ENCODE results near the gene YPEL2. TPM values are rescaled to one million over a fixed set of nuclear protein-coding genes. Genes with fewer than 3 reads are reported as not detected.

YPEL2 gene
- total and polyA plus RNA-seq, 2 donors (not counting 1 experiment from before 2014, with no cell fraction given), result 20.7 to 51.8 TPM

- WGBS (ENCODE audit: insufficient coverage), result no CpG with 5 or more reads among the region's 3 CpGs
Measured at GRCh38 chr17:59420901-59421300, 89.4 kb downstream of the YPEL2 start.

DNA sequence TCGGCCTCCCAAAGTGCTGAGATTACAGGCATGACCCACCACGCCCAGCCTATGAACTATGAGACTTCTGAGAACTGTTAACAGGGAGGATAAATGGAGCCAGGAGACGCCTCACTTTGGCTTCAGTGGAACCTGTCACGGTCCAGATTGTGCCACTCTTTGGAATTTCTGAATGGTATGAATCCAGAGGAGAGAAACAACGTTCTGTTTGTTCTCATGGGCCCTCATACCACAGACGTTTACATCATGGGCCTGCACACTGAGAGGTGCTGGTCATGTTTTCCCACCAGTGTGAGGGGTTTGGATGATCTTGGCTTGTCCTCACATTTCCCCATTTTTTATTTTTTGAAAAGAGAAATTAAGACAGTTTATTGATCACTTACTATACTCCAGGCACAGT is 90.3 kb downstream of the YPEL2 start:
- DNase-seq (no peak), ATAC-seq (ENCODE audit: low read depth) (no peak)
- no peaks in the 10 kb centered on the region for H3K36me3 ChIP-seq (replicated peaks in 1 of 2; ENCODE audit: control extremely low read depth in 1 of 2, control insufficient read depth in 1 of 2, extremely low read depth in 1 of 2, insufficient read depth in 2 of 2, low read length in 1 of 2)
- H3K9me3 ChIP-seq (ENCODE audit: control extremely low read depth in 1 of 3, control insufficient read depth in 2 of 3, insufficient read depth in 1 of 3, low read length in 2 of 3), result no peaks in the 10 kb centered on the region
- POLR2A ChIA-PET, result interaction anchor here (0.7 kb wide), 1 partner anchor 24 kb away, joined by 5 read pairs; no protein-coding TSS in a partner anchor
- H3K27me3 ChIP-seq (replicated peaks in 1 of 4; ENCODE audit: control extremely low read depth in 1 of 4, control insufficient read depth in 3 of 4, insufficient read depth in 4 of 4, low read length in 3 of 4), result no peaks in the 10 kb centered on the region
- WGBS (ENCODE audit: insufficient coverage), result 89% methylated on average over 5 of the region's 6 CpGs
- H3K4me3 Mint-ChIP-seq, result no peak overlapping the region
- no peak for TF ChIP-seq CTCF (IDR thresholded peaks at IDR 0.05)
- no peak for TF ChIP-seq EZH2 (IDR thresholded peaks at IDR 0.05; ENCODE audit: borderline replicate concordance, insufficient read depth, low read depth, low read length, poor library complexity, severe bottlenecking)
- H3K4me1 ChIP-seq (ENCODE audit: control insufficient read depth in 2 of 2, insufficient read depth in 2 of 2, low read length in 2 of 2), result no peaks in the 10 kb centered on the region
- CTCF ChIA-PET, result no interaction called here
- no peak overlapping the region for H3K4me3 ChIP-seq (ENCODE audit: control extremely low read depth in 1 of 5, extremely low read depth in 1 of 5, insufficient read depth in 1 of 5, low read depth in 2 of 5, low read length in 4 of 5)
- no peak overlapping the region for H3K27ac Mint-ChIP-seq
- intact Hi-C loops (cut with micrococcal nuclease), result no loop called here
- no peaks in the 10 kb centered on the region for H3K9me3 Mint-ChIP-seq (ENCODE audit: insufficient read depth)
- H3K4me1 Mint-ChIP-seq, result no peaks in the 10 kb centered on the region
- no peaks in the 10 kb centered on the region for H3K79me2 ChIP-seq (ENCODE audit: control insufficient read depth, insufficient read depth, low read length)
- H4K20me1 ChIP-seq (ENCODE audit: control insufficient read depth, insufficient read depth, low read length, poor library complexity, severe bottlenecking), result no peaks in the 10 kb centered on the region
- peaks cover 6% of the 10 kb centered on the region for H3K27me3 Mint-ChIP-seq
- H3K9ac ChIP-seq (ENCODE audit: low read length), result no peak overlapping the region
- H2AFZ ChIP-seq (ENCODE audit: insufficient read depth, low read depth, low read length, poor library complexity, severe bottlenecking), result no peak overlapping the region
- no peak overlapping the region for H3K4me2 ChIP-seq (replicated peaks; ENCODE audit: low read depth, low read length, poor library complexity, severe bottlenecking)
- no peak overlapping the region for H3K27ac ChIP-seq (ENCODE audit: low read length in 2 of 2)

More at GRCh38 chr17:59420901-59421300, 89.4 kb downstream of the YPEL2 start:
- Mint-ChIP-seq H3K27ac (no peak overlapping the region), H3K4me3 (no peak overlapping the region), H3K4me1 (no peaks in the 10 kb centered on the region), H3K9me3 (ENCODE audit: insufficient read depth) (no peaks in the 10 kb centered on the region), H3K27me3 (peaks cover 3% of the 10 kb centered on the region)
- H3K79me2 ChIP-seq (ENCODE audit: control insufficient read depth, insufficient read depth, low read length), result no peaks in the 10 kb centered on the region
- ATAC-seq (ENCODE audit: low read depth), result no peak
- H3K4me2 ChIP-seq (replicated peaks; ENCODE audit: low read depth, low read length, poor library complexity, severe bottlenecking), result no peak overlapping the region
- H3K36me3 ChIP-seq (replicated peaks in 1 of 2; ENCODE audit: control extremely low read depth in 1 of 2, control insufficient read depth in 1 of 2, extremely low read depth in 1 of 2, insufficient read depth in 2 of 2, low read length in 1 of 2), result no peaks in the 10 kb centered on the region
- no peaks in the 10 kb centered on the region for H3K9me3 ChIP-seq (ENCODE audit: control extremely low read depth in 1 of 3, control insufficient read depth in 2 of 3, insufficient read depth in 1 of 3, low read length in 2 of 3)
- no peaks in the 10 kb centered on the region for H3K4me1 ChIP-seq (ENCODE audit: control insufficient read depth in 2 of 2, insufficient read depth in 2 of 2, low read length in 2 of 2)
- H3K4me3 ChIP-seq (ENCODE audit: control extremely low read depth in 1 of 5, extremely low read depth in 1 of 5, insufficient read depth in 1 of 5, low read depth in 2 of 5, low read length in 4 of 5), result no peak overlapping the region
- no peak overlapping the region for H2AFZ ChIP-seq (ENCODE audit: insufficient read depth, low read depth, low read length, poor library complexity, severe bottlenecking)
- H3K27me3 ChIP-seq (replicated peaks in 1 of 4; ENCODE audit: control extremely low read depth in 1 of 4, control insufficient read depth in 3 of 4, insufficient read depth in 4 of 4, low read length in 3 of 4), result no peaks in the 10 kb centered on the region
- H4K20me1 ChIP-seq (ENCODE audit: control insufficient read depth, insufficient read depth, low read length, poor library complexity, severe bottlenecking), result no peaks in the 10 kb centered on the region
- intact Hi-C loops (cut with micrococcal nuclease), result no loop called here
- H3K9ac ChIP-seq (ENCODE audit: low read length), result no peak overlapping the region
- ChIA-PET POLR2A (no interaction called here), CTCF (no interaction called here)
- no peak overlapping the region for H3K27ac ChIP-seq (ENCODE audit: low read length in 2 of 2)
- no peak for DNase-seq
- no peak for TF ChIP-seq EZH2 (IDR thresholded peaks at IDR 0.05; ENCODE audit: borderline replicate concordance, insufficient read depth, low read depth, low read length, poor library complexity, severe bottlenecking)

All from B cell (primary cell).